BLaER1 (cell line): Measurements from ENCODE around the gene TES.

Source experiments
- H3K27ac ChIP-seq: shearing (Covaris generic); formaldehyde crosslinking; 2 replicates; pipeline ENCODE4 v1.8.1; 2022
- H3K27me3 ChIP-seq: shearing (Covaris generic); formaldehyde crosslinking; 2 replicates; pipeline ENCODE4 v1.8.1; 2022
- H3K36me3 ChIP-seq: shearing (Covaris generic); formaldehyde crosslinking; 2 replicates; pipeline ENCODE4 v1.8.1; 2022
- H3K4me1 ChIP-seq: shearing (Covaris generic); formaldehyde crosslinking; 2 replicates; pipeline ENCODE4 v1.8.1; 2022
- H3K4me2 ChIP-seq: shearing (Covaris generic); formaldehyde crosslinking; 2 replicates; pipeline ENCODE4 v1.8.1; 2022
- H3K4me3 ChIP-seq: shearing (Covaris generic); formaldehyde crosslinking; 2 replicates; pipeline ENCODE4 v1.8.1; 2022
- H3K9ac ChIP-seq: shearing (Covaris generic); formaldehyde crosslinking; 2 replicates; pipeline ENCODE4 v1.8.1; 2022
- H3K9me3 ChIP-seq: shearing (Covaris generic); formaldehyde crosslinking; 2 replicates; pipeline ENCODE4 v1.8.1; 2022
- H4K20me1 ChIP-seq: shearing (Covaris generic); formaldehyde crosslinking; 2 replicates; pipeline ENCODE4 v1.8.1; 2022
- Cebpa-rat ChIP-seq: shearing (Covaris generic); IDR thresholded peaks from 2 replicates; pipeline ENCODE4 v1.8.1; 2022

TES gene

DNA sequence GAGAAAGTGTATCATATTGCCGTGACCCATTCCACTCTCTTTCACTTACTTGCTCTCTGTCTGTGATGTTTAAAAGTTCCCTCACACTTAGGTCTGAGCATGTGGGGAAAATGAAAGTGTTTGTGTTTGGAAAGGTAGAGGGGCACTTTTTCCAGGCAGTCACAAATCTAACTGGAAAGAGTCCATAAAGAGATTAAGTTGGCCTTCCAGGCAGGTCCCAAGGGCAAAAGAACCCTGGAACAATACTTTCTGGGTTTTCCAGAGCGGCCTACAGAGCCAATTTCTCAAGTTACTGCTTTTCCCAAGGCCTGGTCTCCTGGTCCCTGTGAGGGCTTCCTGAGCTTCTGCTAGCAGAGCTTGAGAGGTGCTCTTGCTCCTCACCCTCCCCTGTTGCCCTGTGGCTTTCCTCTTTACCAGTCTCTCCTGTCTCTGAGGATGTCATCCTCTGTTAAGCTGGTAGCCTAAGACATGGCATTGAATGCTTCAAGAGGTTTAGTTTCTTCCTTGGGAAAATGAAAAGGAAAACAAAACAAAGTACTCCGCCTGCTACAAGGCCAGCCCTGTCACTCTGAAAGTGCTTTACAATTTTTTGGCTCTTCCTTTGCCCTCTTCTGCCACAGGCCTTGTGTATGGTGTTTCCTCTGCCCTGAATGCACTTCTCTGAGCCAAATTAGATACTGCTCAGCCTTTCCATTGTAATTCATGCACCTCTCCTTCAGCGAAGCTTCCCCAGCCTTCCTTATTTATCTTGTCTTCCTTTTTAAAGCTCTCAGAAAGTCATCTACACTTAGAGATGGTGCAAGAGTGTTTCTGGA is 20.1 kb downstream of the TES start:
- Histone ChIP-seq H3K27ac (no peak overlapping the region), H4K20me1 (no peaks in the 10 kb centered on the region), H3K4me3 (no peak overlapping the region), H3K36me3 (no peaks in the 10 kb centered on the region), H3K9me3 (no peaks in the 10 kb centered on the region), H3K27me3 (no peaks in the 10 kb centered on the region), H3K9ac (no peak overlapping the region), H3K4me1 (no peaks in the 10 kb centered on the region), H3K4me2 (no peak overlapping the region)
- no peak for TF ChIP-seq Cebpa-rat

DNA sequence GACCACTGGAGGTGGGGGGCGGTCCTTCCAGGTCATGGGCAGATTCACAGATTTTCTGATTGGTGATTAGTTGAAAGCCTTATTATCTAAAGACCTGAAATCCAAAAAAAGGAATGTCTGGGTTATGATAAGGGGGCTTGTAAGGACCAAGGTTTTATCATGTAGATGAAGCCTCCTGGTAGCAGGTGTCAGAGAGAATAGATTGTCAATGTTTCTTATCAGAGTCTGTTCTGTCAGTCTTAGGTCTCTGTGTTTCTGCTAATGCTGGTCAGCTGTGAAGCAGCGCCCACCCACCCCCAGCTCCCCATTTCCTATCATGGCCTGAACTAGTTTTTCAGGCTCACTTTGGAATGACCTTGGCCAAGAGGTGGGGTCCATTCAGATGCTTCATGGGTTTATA is 21.2 kb downstream of the TES start:
- no peaks in the 10 kb centered on the region for H3K9me3 ChIP-seq
- H3K9ac ChIP-seq: no peak overlapping the region
- no peak for TF ChIP-seq Cebpa-rat
- H3K27me3 ChIP-seq: no peaks in the 10 kb centered on the region
- no peak overlapping the region for H3K27ac ChIP-seq
- no peaks in the 10 kb centered on the region for H3K36me3 ChIP-seq
- H3K4me3 ChIP-seq: no peak overlapping the region
- H3K4me1 ChIP-seq: no peaks in the 10 kb centered on the region
- no peaks in the 10 kb centered on the region for H4K20me1 ChIP-seq
- no peak overlapping the region for H3K4me2 ChIP-seq

DNA sequence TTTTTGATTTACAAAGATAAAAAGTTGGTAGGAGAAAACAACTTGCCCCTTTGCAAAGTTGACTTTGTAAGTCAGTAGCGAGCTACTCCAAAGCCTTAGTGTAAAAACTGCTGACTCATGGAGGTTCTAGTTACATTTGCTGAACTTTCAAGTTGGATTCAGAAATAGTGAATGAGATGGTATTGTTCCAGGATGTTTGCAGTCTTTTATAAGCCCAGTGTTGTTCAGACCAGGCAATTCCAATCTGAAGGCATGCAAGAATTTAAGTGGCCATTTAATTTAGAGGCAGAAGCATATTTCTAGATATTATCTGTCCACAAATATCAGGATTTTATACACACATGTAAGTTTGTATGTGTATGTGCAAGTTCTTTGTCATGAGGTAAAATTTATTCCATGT is 21.6 kb downstream of the TES start:
- H3K36me3 ChIP-seq: no peaks in the 10 kb centered on the region

GRCh38 chr7:116232350-116232749 is 22.0 kb downstream of the TES start:
- no peaks in the 10 kb centered on the region for H3K27me3 ChIP-seq
- no peak overlapping the region for H3K4me2 ChIP-seq
- no peak overlapping the region for H3K4me3 ChIP-seq
- H3K36me3 ChIP-seq: no peaks in the 10 kb centered on the region
- TF ChIP-seq Cebpa-rat: no peak
- H3K9ac ChIP-seq: no peak overlapping the region
- no peaks in the 10 kb centered on the region for H3K9me3 ChIP-seq
- H3K4me1 ChIP-seq: no peaks in the 10 kb centered on the region
- no peaks in the 10 kb centered on the region for H4K20me1 ChIP-seq
- H3K27ac ChIP-seq: no peak overlapping the region

More for the DNA sequence above, 21.6 kb downstream of the TES start:
- Histone ChIP-seq H4K20me1 (no peaks in the 10 kb centered on the region), H3K4me2 (no peak overlapping the region), H3K27me3 (no peaks in the 10 kb centered on the region), H3K4me1 (no peaks in the 10 kb centered on the region), H3K4me3 (no peak overlapping the region), H3K9me3 (no peaks in the 10 kb centered on the region), H3K27ac (no peak overlapping the region), H3K9ac (no peak overlapping the region)
- TF ChIP-seq Cebpa-rat: no peak

- Histone ChIP-seq H3K36me3 (no peaks in the 10 kb centered on the region), H3K9me3 (no peaks in the 10 kb centered on the region), H3K27me3 (no peaks in the 10 kb centered on the region), H3K4me2 (no peak overlapping the region), H3K9ac (no peak overlapping the region), H3K27ac (no peak overlapping the region), H4K20me1 (no peaks in the 10 kb centered on the region), H3K4me3 (no peak overlapping the region), H3K4me1 (no peaks in the 10 kb centered on the region)
- TF ChIP-seq Cebpa-rat: no peak
These were observed 22.6 kb downstream of the TES start for GRCh38 chr7:116232920-116233319.

DNA sequence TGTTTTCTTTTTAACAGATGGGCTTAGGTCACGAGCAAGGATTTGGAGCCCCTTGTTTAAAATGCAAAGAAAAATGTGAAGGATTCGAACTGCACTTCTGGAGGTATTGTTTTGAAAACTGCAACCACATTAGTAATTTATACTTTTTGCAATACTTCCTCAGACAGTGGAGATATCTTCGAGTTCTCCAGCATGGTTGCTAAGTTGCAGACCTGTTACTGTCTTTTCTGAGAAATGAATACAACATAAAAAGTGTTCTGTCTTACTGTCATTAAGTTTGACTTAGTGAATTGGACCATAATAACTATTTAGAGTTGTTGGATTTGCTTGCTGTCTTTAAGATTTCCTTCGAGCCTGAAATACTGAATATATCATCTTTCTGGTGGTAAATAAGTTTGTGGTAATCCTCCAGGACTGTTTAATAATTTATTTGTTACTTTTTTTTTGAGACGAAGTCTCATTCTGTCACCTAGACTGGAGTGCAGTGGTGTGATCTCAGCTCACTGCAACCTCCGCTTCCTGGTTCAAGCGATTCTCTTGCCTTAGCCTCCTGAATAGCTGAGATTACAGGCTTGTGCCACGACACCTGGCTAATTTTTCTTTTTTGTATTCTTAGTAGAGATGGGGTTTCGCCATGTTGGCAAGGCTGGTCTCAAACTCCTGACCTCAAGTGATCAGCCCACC is 24.3 kb downstream of the TES start:
- Histone ChIP-seq H3K9me3 (no peaks in the 10 kb centered on the region), H4K20me1 (no peaks in the 10 kb centered on the region), H3K36me3 (no peaks in the 10 kb centered on the region), H3K27me3 (no peaks in the 10 kb centered on the region), H3K9ac (no peak overlapping the region), H3K4me1 (no peaks in the 10 kb centered on the region), H3K27ac (no peak overlapping the region), H3K4me2 (no peak overlapping the region), H3K4me3 (no peak overlapping the region)
- TF ChIP-seq Cebpa-rat: no peak

- no peak for TF ChIP-seq Cebpa-rat
- Histone ChIP-seq H3K27me3 (no peaks in the 10 kb centered on the region), H3K9ac (no peak overlapping the region), H3K4me2 (no peak overlapping the region), H4K20me1 (no peaks in the 10 kb centered on the region), H3K9me3 (no peaks in the 10 kb centered on the region), H3K36me3 (no peaks in the 10 kb centered on the region), H3K27ac (no peak overlapping the region), H3K4me1 (no peaks in the 10 kb centered on the region), H3K4me3 (no peak overlapping the region)
These were observed 25.0 kb downstream of the TES start for GRCh38 chr7:116235380-116235779.

GRCh38 chr7:116236020-116236630 is 25.8 kb downstream of the TES start:
- H3K27ac ChIP-seq: no peak overlapping the region
- no peaks in the 10 kb centered on the region for H4K20me1 ChIP-seq
- no peaks in the 10 kb centered on the region for H3K36me3 ChIP-seq
- H3K27me3 ChIP-seq: no peaks in the 10 kb centered on the region
- H3K4me1 ChIP-seq: no peaks in the 10 kb centered on the region
- no peak overlapping the region for H3K9ac ChIP-seq
- H3K9me3 ChIP-seq: no peaks in the 10 kb centered on the region
- H3K4me3 ChIP-seq: no peak overlapping the region
- TF ChIP-seq Cebpa-rat: no peak
- H3K4me2 ChIP-seq: no peak overlapping the region

- Histone ChIP-seq H3K9ac (no peak overlapping the region), H3K36me3 (no peaks in the 10 kb centered on the region), H4K20me1 (no peaks in the 10 kb centered on the region), H3K27me3 (no peaks in the 10 kb centered on the region), H3K9me3 (no peaks in the 10 kb centered on the region), H3K27ac (no peak overlapping the region), H3K4me1 (no peaks in the 10 kb centered on the region), H3K4me2 (no peak overlapping the region), H3K4me3 (no peak overlapping the region)
- no peak for TF ChIP-seq Cebpa-rat
These were observed 28.7 kb downstream of the TES start for GRCh38 chr7:116239020-116239419.

GRCh38 chr7:116239434-116239833 is 29.1 kb downstream of the TES start:
- peaks cover 4% of the 10 kb centered on the region for H3K9me3 ChIP-seq
- no peak for TF ChIP-seq Cebpa-rat
- H3K4me1 ChIP-seq: no peaks in the 10 kb centered on the region
- H3K4me2 ChIP-seq: no peak overlapping the region
- no peaks in the 10 kb centered on the region for H3K36me3 ChIP-seq
- no peaks in the 10 kb centered on the region for H3K27me3 ChIP-seq
- no peak overlapping the region for H3K4me3 ChIP-seq
- H4K20me1 ChIP-seq: no peaks in the 10 kb centered on the region
- no peak overlapping the region for H3K27ac ChIP-seq
- H3K9ac ChIP-seq: no peak overlapping the region
